HepG2 (cell line): ENCODE results near the gene FAM110D. TPM values are rescaled to one million over a fixed set of nuclear protein-coding genes. Genes with fewer than 3 reads are reported as not detected.

Experiments used
- CBFB ChIP-seq: sonication (generic); formaldehyde crosslinking; IDR thresholded peaks from 2 replicates; pipeline ENCODE4 v1.4.0; 2020; ENCODE audit warnings: missing genetic modification reagents
- DMAP1 ChIP-seq: IDR thresholded peaks from 2 replicates; pipeline ENCODE4 v1.6.1; 2016
- KDM5B ChIP-seq: sonication (generic); formaldehyde crosslinking; IDR thresholded peaks from 2 replicates; pipeline ENCODE4 v1.4.0; 2020; ENCODE audit warnings: missing genetic modification reagents, mild to moderate bottlenecking, borderline replicate concordance
- MAZ ChIP-seq, 2 experiments: sonication (generic) in 1 of 2; formaldehyde crosslinking in 1 of 2; IDR thresholded peaks; 2 replicates each; pipeline versions ENCODE4 v1.5.0 to v1.6.1; 2012 to 2020; ENCODE audit warnings: low read depth in 2 of 2, mild to moderate bottlenecking in 2 of 2, borderline replicate concordance in 1 of 2, improper control_type of control experiment in 1 of 2, low read length in 1 of 2, missing genetic modification reagents in 1 of 2, moderate library complexity in 1 of 2
- RARG ChIP-seq: sonication (generic); formaldehyde crosslinking; IDR thresholded peaks from 2 replicates; pipeline ENCODE4 v1.4.0; 2020; ENCODE audit warnings: low read depth, mild to moderate bottlenecking, missing genetic modification reagents
- REST ChIP-seq, 2 experiments: IDR thresholded peaks; 2 replicates each; pipeline ENCODE4 v1.6.1; 2011 to 2012; ENCODE audit warnings: low read length in 2 of 2, borderline replicate concordance in 1 of 2, low read depth in 1 of 2, mild to moderate bottlenecking in 1 of 2, moderate library complexity in 1 of 2
- REXO4 ChIP-seq: sonication (generic); formaldehyde crosslinking; IDR thresholded peaks from 2 replicates; pipeline ENCODE4 v1.8.0; 2022; ENCODE audit warnings: missing genetic modification reagents, mild to moderate bottlenecking, borderline replicate concordance
- RFXAP ChIP-seq: sonication (generic); formaldehyde crosslinking; IDR thresholded peaks from 2 replicates; pipeline ENCODE4 v1.4.0; 2020; ENCODE audit warnings: missing genetic modification reagents, borderline replicate concordance
- SP5 ChIP-seq: IDR thresholded peaks from 2 replicates; pipeline ENCODE4 v1.6.1; 2016; ENCODE audit warnings: low read depth, borderline replicate concordance
- STAG1 ChIP-seq: sonication (generic); formaldehyde crosslinking; IDR thresholded peaks from 2 replicates; pipeline ENCODE4 v1.4.0; 2020; ENCODE audit warnings: missing genetic modification reagents
- THRA ChIP-seq: sonication (generic); formaldehyde crosslinking; IDR thresholded peaks from 2 replicates; pipeline ENCODE4 v1.4.0; 2020; ENCODE audit warnings: missing genetic modification reagents, borderline replicate concordance
- ZNF432 ChIP-seq: sonication (generic); formaldehyde crosslinking; IDR thresholded peaks from 2 replicates; pipeline ENCODE4 v1.5.0; 2020; ENCODE audit warnings: missing genetic modification reagents, mild to moderate bottlenecking, borderline replicate concordance
- ZNF644 ChIP-seq: IDR thresholded peaks from 2 replicates; pipeline ENCODE4 v1.6.1; 2016; ENCODE audit warnings: low read depth
- ZNF691 ChIP-seq: sonication (generic); formaldehyde crosslinking; IDR thresholded peaks from 2 replicates; pipeline ENCODE4 v1.4.0; 2020; ENCODE audit warnings: missing genetic modification reagents, low read depth, mild to moderate bottlenecking, borderline replicate concordance
- ZNF737 ChIP-seq: sonication (generic); formaldehyde crosslinking; IDR thresholded peaks from 2 replicates; pipeline ENCODE4 v1.5.0; 2020; ENCODE audit warnings: missing genetic modification reagents, mild to moderate bottlenecking, borderline replicate concordance
- ZNF816 ChIP-seq: sonication (generic); formaldehyde crosslinking; IDR thresholded peaks from 2 replicates; pipeline ENCODE4 v1.8.0; 2022; ENCODE audit warnings: missing genetic modification reagents, mild to moderate bottlenecking, borderline replicate concordance
- polyA plus RNA-seq, 8 experiments: library from polyadenylated mRNA; depleted of rRNA in 3 of 8; stranded (reverse) in 7 of 8; unstranded in 1 of 8; fragments of >200 nt; fragmentation: Illumina TruSeq in 4 of 8; extraction: Trizol in 4 of 8; gene quantifications; 2 replicates each; pipeline versions ENCODE4 v1.2.1 to v1.2.3, GENCODE V29; 2011 to 2016; ENCODE audit warnings: low read depth in 4 of 8, missing spikeins in 1 of 8, mixed read lengths in 1 of 8; ENCODE audit not compliant: insufficient read depth in 1 of 8
- total RNA-seq, 5 experiments: library from RNA; depleted of rRNA; stranded (reverse); fragments of >200 nt; fragmentation: Illumina TruSeq; extraction: Trizol; gene quantifications; 2 replicates each; pipeline ENCODE4 v1.2.3, GENCODE V29; 2016; ENCODE audit warnings: low read depth in 1 of 5
- TF ChIP-seq, protein P1 (sequence below): sonication (generic); formaldehyde crosslinking; IDR thresholded peaks from 2 replicates; pipeline ENCODE4 v1.4.0; 2020; ENCODE audit warnings: low read depth, mild to moderate bottlenecking, missing genetic modification reagents
- TF ChIP-seq, protein P2 (sequence below): sonication (generic); formaldehyde crosslinking; IDR thresholded peaks from 2 replicates; pipeline ENCODE4 v1.4.0; 2020; ENCODE audit warnings: mild to moderate bottlenecking, missing genetic modification reagents

FAM110D gene
- total and polyA plus RNA-seq, 2 of the 13 experiments (the other 11 are each of a cell fraction or from before 2014, with no cell fraction given) = not detected

DNA sequence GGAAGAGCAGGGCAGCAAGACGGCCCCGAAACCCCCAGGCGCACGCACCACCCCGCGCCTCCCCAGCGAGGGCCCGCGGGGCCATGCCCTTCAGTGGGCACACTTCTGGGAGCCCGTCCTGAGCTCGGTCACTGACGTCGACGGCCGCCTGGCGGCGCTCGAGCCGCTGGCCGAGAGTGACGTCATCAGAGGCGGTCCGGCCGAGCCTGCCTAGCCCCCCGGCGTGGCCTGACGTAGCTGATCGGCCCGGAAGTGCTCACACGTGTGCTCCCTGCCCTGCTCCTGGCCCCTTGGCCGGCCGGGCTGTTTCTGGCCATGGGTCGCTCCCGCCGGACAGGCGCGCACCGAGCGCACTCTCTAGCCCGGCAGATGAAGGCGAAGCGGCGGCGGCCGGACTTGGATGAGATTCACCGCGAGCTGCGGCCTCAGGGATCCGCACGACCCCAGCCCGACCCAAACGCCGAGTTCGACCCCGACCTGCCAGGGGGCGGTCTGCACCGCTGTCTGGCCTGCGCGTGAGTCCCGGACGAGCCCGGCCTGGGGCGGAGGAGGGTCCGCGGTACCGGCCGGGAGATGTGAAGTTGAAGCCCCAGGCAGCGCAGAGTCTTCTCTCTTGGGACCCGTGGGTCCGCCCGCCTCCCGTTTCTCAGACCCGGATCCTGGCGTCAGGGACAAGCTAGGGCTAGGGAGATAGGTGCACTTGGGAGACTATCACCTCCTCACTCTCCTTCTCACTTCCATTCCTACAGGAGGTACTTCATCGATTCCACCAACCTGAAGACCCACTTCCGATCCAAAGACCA, 11.0 kb downstream of the FAM110D start, which contains the start of gene ZNF593 (continued):
- TF ChIP-seq ZNF737 (CRISPR knock-in tag) = no peak; the same call in 1 of the 2 replicates
- TF ChIP-seq ZNF816 (CRISPR knock-in tag) = no peak; the same call in 1 of the 2 replicates
- TF ChIP-seq REXO4 = no peak
- peak; percentile 98 for TF ChIP-seq KDM5B
- no peak for TF ChIP-seq RARG (CRISPR knock-in tag)
- TF ChIP-seq, protein P1, sequence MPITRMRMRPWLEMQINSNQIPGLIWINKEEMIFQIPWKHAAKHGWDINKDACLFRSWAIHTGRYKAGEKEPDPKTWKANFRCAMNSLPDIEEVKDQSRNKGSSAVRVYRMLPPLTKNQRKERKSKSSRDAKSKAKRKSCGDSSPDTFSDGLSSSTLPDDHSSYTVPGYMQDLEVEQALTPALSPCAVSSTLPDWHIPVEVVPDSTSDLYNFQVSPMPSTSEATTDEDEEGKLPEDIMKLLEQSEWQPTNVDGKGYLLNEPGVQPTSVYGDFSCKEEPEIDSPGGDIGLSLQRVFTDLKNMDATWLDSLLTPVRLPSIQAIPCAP (CRISPR knock-in tag) = no peak
- TF ChIP-seq DMAP1 (CRISPR knock-in tag) = peak; percentile 91
- no peak for TF ChIP-seq ZNF432 (CRISPR knock-in tag)
- TF ChIP-seq SP5 (CRISPR knock-in tag) = peak; percentile 13; the same call in 1 of the 2 replicates
- no peak for TF ChIP-seq ZNF644 (CRISPR knock-in tag)
- TF ChIP-seq, protein P2, sequence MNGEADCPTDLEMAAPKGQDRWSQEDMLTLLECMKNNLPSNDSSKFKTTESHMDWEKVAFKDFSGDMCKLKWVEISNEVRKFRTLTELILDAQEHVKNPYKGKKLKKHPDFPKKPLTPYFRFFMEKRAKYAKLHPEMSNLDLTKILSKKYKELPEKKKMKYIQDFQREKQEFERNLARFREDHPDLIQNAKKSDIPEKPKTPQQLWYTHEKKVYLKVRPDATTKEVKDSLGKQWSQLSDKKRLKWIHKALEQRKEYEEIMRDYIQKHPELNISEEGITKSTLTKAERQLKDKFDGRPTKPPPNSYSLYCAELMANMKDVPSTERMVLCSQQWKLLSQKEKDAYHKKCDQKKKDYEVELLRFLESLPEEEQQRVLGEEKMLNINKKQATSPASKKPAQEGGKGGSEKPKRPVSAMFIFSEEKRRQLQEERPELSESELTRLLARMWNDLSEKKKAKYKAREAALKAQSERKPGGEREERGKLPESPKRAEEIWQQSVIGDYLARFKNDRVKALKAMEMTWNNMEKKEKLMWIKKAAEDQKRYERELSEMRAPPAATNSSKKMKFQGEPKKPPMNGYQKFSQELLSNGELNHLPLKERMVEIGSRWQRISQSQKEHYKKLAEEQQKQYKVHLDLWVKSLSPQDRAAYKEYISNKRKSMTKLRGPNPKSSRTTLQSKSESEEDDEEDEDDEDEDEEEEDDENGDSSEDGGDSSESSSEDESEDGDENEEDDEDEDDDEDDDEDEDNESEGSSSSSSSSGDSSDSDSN (CRISPR knock-in tag) = peak; percentile 95
- TF ChIP-seq RFXAP (CRISPR knock-in tag) = peak; percentile 76; the same call in 1 of the 2 replicates
- TF ChIP-seq CBFB (CRISPR knock-in tag) = peak; percentile 68; the same call in 1 of the 2 replicates
- peak; percentile 91 for TF ChIP-seq MAZ (IDR thresholded peaks at IDR 0.05; ENCODE audit: borderline replicate concordance, low read depth, low read length)
- TF ChIP-seq MAZ (CRISPR knock-in tag; IDR thresholded peaks at IDR 0.05; ENCODE audit: low read depth) = peak; percentile 97
- TF ChIP-seq ZNF691 = peak; percentile 92; the same call in 1 of the 2 replicates
- peak; percentile 31 for TF ChIP-seq STAG1 (CRISPR knock-in tag)
- peak; percentile 51; the same call in 1 of the 2 replicates for TF ChIP-seq THRA (CRISPR knock-in tag)
- no peak for TF ChIP-seq REST (IDR thresholded peaks at IDR 0.05; ENCODE audit: borderline replicate concordance in 1 of 2, low read depth in 1 of 2, low read length in 2 of 2)
